Endodermal cell (in vitro differentiated cells): ENCODE data around the gene WDR37. TPM values are rescaled to one million over a fixed set of nuclear protein-coding genes. Genes with fewer than 3 reads are reported as not detected.

ENCODE experiments used
- DNase-seq: peaks from one replicate; pipeline ENCODE4 v3.0.0-alpha.2; 2017
- H3K27ac ChIP-seq: 2 replicates; pipeline ENCODE4 v1.5.1; 2013; ENCODE audit warnings: mild to moderate bottlenecking, low read depth, low read length, moderate library complexity
- H3K27me3 ChIP-seq: 2 replicates; pipeline ENCODE4 v1.6.1; 2013; ENCODE audit warnings: mild to moderate bottlenecking, low read length, moderate library complexity; ENCODE audit not compliant: insufficient read depth, control insufficient read depth, poor library complexity, severe bottlenecking
- H3K36me3 ChIP-seq: 2 replicates; pipeline ENCODE4 v1.7.0; 2013; ENCODE audit warnings: mild to moderate bottlenecking, low read length, moderate library complexity; ENCODE audit not compliant: control insufficient read depth, insufficient read depth
- H3K4me1 ChIP-seq: one replicate; pipeline ENCODE4 v1.7.0; 2013; ENCODE audit warnings: low read length; ENCODE audit not compliant: control insufficient read depth, insufficient read depth
- H3K4me3 ChIP-seq: 2 replicates; pipeline ENCODE4 v1.5.1; 2013; ENCODE audit warnings: mild to moderate bottlenecking, low read length, moderate library complexity
- H3K9ac ChIP-seq: 2 replicates; pipeline ENCODE4 v1.6.1; 2013; ENCODE audit warnings: mild to moderate bottlenecking, low read length, moderate library complexity; ENCODE audit not compliant: poor library complexity, severe bottlenecking; ENCODE audit errors: extremely low read depth
- H3K9me3 ChIP-seq: 2 replicates; pipeline ENCODE4 v1.6.1; 2013; ENCODE audit warnings: mild to moderate bottlenecking, low read length, moderate library complexity; ENCODE audit not compliant: control insufficient read depth
- H3K27ac Mint-ChIP-seq: 2 replicates; pipeline ENCODE4 v1.8.0; 2020; ENCODE audit warnings: mixed read lengths
- H3K27me3 Mint-ChIP-seq: 2 replicates; pipeline ENCODE4 v1.8.0; 2021; ENCODE audit warnings: mild to moderate bottlenecking, mixed read lengths; ENCODE audit not compliant: insufficient read depth
- H3K36me3 Mint-ChIP-seq: 2 replicates; pipeline ENCODE4 v1.8.0; 2020; ENCODE audit warnings: low read depth, mixed read lengths
- H3K4me1 Mint-ChIP-seq: 2 replicates; pipeline ENCODE4 v1.8.0; 2020; ENCODE audit warnings: mixed read lengths
- H3K4me3 Mint-ChIP-seq: 2 replicates; pipeline ENCODE4 v1.8.0; 2020; ENCODE audit warnings: mild to moderate bottlenecking, moderate library complexity, mixed read lengths
- H3K9me3 Mint-ChIP-seq: 2 replicates; pipeline ENCODE4 v1.8.0; 2020; ENCODE audit warnings: mild to moderate bottlenecking, mixed read lengths
- WGBS, 2 experiments: methylation state at CpG; one replicate each; pipeline versions ENCODE4 v1.1.5 to v1.1.7; 2013; ENCODE audit warnings: missing lambda C conversion rate in 2 of 2, mixed read lengths in 1 of 2; ENCODE audit not compliant: insufficient coverage in 1 of 2, insufficient read length in 1 of 2; 5-methylcytosine and 5-hydroxymethylcytosine counted together
- total RNA-seq, 2 donors: library from RNA; stranded (reverse); fragmentation: NEBNext Ultra II Directional in 1 of 2; extraction: Animal tissue kit (Norgen Biotek cat#: 25700) in 1 of 2; gene quantifications; 2 replicates in 1 of 2; 3 replicates in 1 of 2; pipeline ENCODE4 v1.2.1, GENCODE V29; 2021
- TF ChIP-seq, protein P1 (sequence below): fragments of 200-600 bp; sonication (generic); conservative IDR thresholded peaks from 2 replicates; pipeline ENCODE4 v1.5.0; 2021; ENCODE audit warnings: antibody characterized with exemption, mild to moderate bottlenecking

The WDR37 gene
- total RNA-seq, 2 donors from 2014 or later: 10.7 TPM

GRCh38 chr10:1025683-1026082, 30.5 kb upstream of the WDR37 start, which contains the start of gene IDI2:
Gene IDI2, minus strand, starts transcription at chr10:1025859. Its CDS starts 1,136 bp downstream, at chr10:1024723.
- Mint-ChIP-seq H3K9me3 (peaks cover 5% of the 10 kb centered on the region), H3K36me3 (peaks cover 10% of the 10 kb centered on the region), H3K27ac (no peak within 1 kb of the TSS), H3K4me3 (no peak within 1 kb of the TSS), H3K4me1 (no peaks in the 10 kb centered on the region), H3K27me3 (no peaks in the 10 kb centered on the region)
- peaks cover 1% of the 10 kb centered on the region for H3K36me3 ChIP-seq
- H3K4me3 ChIP-seq: no peak within 1 kb of the TSS
- H3K4me1 ChIP-seq: no peaks in the 10 kb centered on the region
- WGBS, 2 experiments: no CpG with 5 or more reads among the region's 1 CpG
- no peaks in the 10 kb centered on the region for H3K9me3 ChIP-seq
- no peaks in the 10 kb centered on the region for H3K27me3 ChIP-seq
- DNase-seq: no peak
- TF ChIP-seq, protein P1, sequence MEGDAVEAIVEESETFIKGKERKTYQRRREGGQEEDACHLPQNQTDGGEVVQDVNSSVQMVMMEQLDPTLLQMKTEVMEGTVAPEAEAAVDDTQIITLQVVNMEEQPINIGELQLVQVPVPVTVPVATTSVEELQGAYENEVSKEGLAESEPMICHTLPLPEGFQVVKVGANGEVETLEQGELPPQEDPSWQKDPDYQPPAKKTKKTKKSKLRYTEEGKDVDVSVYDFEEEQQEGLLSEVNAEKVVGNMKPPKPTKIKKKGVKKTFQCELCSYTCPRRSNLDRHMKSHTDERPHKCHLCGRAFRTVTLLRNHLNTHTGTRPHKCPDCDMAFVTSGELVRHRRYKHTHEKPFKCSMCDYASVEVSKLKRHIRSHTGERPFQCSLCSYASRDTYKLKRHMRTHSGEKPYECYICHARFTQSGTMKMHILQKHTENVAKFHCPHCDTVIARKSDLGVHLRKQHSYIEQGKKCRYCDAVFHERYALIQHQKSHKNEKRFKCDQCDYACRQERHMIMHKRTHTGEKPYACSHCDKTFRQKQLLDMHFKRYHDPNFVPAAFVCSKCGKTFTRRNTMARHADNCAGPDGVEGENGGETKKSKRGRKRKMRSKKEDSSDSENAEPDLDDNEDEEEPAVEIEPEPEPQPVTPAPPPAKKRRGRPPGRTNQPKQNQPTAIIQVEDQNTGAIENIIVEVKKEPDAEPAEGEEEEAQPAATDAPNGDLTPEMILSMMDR: no peak
- H3K27ac ChIP-seq: no peak within 1 kb of the TSS
- no peak within 1 kb of the TSS for H3K9ac ChIP-seq

GRCh38 chr10:1026578-1026977, 29.6 kb upstream of the WDR37 start:
- no peaks in the 10 kb centered on the region for H3K4me1 Mint-ChIP-seq
- H3K27ac ChIP-seq: no peak overlapping the region
- H3K9ac ChIP-seq: no peak overlapping the region
- H3K27me3 ChIP-seq: no peaks in the 10 kb centered on the region
- H3K36me3 ChIP-seq: no peaks in the 10 kb centered on the region
- peaks cover 2% of the 10 kb centered on the region for H3K9me3 Mint-ChIP-seq
- H3K4me3 Mint-ChIP-seq: no peak overlapping the region
- no peaks in the 10 kb centered on the region for H3K4me1 ChIP-seq
- peaks cover 1% of the 10 kb centered on the region for H3K36me3 Mint-ChIP-seq
- DNase-seq: no peak
- no peak overlapping the region for H3K27ac Mint-ChIP-seq
- WGBS, 2 experiments: 92 to 100% methylated on average over 2 to 6 of the region's 6 CpGs
- H3K9me3 ChIP-seq: no peaks in the 10 kb centered on the region
- no peak overlapping the region for H3K4me3 ChIP-seq
- H3K27me3 Mint-ChIP-seq: no peaks in the 10 kb centered on the region
- TF ChIP-seq, protein P1: no peak

DNA sequence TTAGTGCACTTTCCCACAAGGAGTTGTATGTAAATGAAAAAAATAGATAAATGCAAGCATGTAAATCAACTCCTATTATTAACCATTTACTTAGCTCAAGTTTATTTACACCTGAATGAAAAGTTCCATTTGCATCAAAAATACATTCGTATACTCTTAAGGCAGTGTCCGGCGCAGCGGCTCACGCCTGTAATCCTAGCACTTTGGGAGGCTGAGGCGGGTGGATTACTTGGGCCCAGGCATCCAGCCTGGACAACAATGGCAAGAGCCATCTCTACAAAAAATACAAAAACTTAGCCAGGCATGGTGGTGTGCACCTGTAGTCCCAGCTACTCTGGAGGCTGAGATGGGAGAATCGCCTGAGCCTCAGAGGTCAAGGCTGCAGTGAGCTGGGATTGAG, 26.3 kb upstream of the WDR37 start:
- Mint-ChIP-seq H3K9me3 (no peaks in the 10 kb centered on the region), H3K4me1 (no peaks in the 10 kb centered on the region), H3K27ac (no peak overlapping the region), H3K27me3 (no peaks in the 10 kb centered on the region), H3K36me3 (no peaks in the 10 kb centered on the region), H3K4me3 (no peak overlapping the region)
- no peak overlapping the region for H3K27ac ChIP-seq
- H3K9me3 ChIP-seq: no peaks in the 10 kb centered on the region
- H3K27me3 ChIP-seq: no peaks in the 10 kb centered on the region
- DNase-seq: peak; percentile 14
- H3K36me3 ChIP-seq: no peaks in the 10 kb centered on the region
- no peak overlapping the region for H3K4me3 ChIP-seq
- H3K9ac ChIP-seq: no peak overlapping the region
- TF ChIP-seq, protein P1: no peak
- no peaks in the 10 kb centered on the region for H3K4me1 ChIP-seq
- WGBS, 2 experiments: 90 to 93% methylated on average over 1 to 7 of the region's 7 CpGs
